EL (cell line): ENCODE data around the gene LRRC17.
"Not testable (repeated sequence)": the region's sequence is repeated elsewhere in the genome, so short reads cannot be mapped to it uniquely, and the experiment has no call there.

ENCODE experiments used
- DNase-seq: peaks from one replicate; pipeline ENCODE4 v3.0.0-alpha.2; 2016

The LRRC17 gene

DNA sequence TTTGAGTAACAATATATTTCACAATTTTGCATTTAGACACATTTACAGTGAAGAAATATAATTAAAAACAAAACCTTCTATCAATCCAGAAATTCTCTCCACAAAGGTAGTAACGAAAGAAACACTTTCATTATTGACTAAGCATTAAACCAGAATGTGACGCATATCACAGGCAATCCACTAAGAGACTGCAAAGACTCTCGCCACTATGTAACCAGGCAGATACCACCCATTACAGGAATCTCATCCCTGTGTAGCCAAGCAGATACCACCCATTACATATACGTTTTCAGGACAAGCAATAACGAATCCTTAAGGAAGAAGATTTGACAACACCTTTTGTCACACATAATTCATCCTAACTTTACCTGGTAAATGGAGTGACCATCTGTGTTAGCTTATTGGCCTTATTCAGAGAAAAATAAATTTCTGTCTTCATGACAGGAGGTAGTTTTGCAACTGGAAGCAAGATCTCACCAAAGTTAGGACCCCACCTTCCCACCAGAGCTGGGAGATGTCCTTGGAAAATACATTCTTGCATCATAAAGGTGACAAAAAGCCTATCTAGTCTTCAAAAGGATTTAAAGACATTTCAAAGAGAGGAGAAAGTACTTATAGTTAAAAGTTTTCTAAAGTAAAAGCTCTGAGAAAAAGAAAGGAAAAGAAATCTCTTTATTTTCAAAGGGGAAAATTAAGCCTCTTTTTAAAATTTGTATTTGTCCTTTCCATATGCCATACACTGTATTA, 30.8 kb downstream of the LRRC17 start:
- DNase-seq = no peak

DNA sequence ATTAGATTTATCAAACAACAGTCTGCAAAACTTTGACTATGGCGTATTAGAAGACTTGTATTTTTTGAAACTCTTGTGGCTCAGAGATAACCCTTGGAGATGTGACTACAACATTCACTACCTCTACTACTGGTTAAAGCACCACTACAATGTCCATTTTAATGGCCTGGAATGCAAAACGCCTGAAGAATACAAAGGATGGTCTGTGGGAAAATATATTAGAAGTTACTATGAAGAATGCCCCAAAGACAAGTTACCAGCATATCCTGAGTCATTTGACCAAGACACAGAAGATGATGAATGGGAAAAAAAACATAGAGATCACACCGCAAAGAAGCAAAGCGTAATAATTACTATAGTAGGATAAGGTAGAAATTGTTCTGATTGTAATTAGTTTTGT, 31.4 kb downstream of the LRRC17 start:
- no peak for DNase-seq

DNA sequence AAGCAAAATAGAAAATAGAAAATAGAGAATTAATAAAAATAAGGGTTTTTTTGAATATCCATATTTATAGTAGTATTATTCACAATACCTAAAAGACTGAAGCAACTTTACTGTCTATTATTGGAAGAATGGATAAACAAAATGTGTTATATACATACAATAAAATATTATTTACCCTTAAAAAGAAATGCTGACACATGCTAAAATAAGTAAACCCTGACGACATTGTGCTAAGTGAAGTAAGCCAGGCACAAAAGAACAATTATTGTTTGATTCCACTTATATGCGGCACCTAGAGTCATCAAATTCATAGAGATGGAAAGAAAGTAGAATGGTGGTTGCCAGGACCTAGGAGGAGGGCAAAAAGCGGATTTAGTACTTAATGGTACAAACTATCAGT, 39.0 kb downstream of the LRRC17 start:
- DNase-seq = no peak

DNA sequence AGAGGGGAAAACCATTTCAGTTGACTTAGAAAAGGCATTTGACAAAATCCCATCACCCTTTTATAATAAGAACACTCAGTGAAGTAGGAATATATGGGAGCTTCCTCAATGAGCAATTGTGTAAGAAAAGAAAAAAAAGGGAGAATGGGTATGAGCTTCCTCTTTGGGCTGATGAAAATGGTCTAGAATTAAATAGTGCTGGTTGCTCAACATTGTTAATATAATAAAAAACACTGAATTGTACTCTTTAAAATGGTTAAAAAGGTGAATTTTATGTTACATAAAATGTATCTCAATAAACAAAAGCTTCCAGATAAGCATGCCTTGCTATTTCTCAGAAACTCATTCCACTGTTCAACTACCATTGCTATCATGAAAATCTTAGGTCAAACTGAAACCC, 40.6 kb downstream of the LRRC17 start:
- DNase-seq = no peak

DNA sequence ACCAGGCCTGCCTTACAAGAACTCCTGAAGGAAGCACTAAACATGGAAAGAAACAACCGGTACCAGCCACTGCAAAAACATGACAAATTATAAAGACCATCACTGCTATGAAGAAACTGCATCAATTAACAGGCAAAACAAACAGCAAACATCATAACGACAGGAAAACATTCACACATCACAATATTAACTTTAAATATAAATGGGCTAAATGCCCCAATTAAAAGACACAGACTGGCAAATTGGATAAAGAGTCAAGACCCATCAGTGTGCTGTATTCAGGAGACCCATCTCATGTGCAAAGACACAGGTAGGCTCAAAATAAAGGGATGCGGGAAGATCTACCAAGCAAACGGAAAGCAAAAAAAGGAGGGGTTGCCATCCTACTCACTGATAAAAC, 41.6 kb downstream of the LRRC17 start:
- DNase-seq = not testable (repeated sequence)

DNA sequence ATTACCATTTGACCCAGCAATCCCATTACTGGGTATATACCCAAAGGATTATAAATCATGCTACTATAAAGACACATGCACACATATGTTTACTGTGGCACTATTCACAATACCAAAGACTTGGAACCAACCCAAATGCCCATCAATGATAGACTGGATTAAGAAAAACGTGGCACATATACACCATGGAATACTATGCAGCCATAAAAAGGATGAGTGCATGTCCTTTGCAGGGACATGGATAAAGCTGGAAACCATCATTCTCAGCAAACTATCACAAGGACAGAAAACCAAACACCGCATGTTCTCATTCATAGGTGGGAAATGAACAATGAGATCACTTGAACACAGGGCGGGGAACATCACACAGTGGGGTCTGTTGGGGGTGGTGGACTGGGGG, 45.2 kb downstream of the LRRC17 start:
- DNase-seq = not testable (repeated sequence)

DNA sequence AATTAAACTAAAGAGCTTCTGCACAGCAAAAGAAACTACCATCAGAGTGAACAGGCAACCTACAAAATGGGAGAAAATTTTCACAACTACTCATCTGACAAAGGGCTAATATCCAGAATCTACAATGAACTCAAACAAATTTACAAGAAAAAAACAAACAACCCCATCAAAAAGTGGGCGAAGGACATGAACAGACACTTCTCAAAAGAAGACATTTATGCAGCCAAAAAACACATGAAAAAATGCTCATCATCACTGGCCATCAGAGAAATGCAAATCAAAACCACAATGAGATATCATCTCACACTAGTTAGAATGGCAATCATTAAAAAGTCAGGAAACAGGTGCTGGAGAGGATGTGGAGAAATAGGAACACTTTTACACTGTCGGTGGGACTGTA, 49.2 kb downstream of the LRRC17 start:
- not testable (repeated sequence) for DNase-seq

DNA sequence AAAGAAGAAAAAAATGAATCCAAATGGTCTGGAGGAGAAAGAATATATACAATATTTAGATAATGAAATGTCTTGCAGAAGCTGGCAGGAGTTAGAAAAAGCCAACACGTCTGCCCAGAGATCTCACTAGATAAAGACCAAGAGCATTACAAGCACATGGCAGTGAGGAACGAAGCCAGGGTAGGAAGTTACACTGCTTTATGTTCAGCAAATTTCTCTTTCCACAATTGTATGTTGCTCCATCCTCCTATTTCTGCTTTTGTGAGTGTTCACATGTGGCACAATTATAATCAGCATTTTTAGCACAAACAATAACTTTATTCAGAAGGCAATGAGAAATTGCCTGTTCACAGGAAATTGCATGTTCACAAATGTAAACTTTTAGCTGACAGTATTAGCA, 53.7 kb downstream of the LRRC17 start:
- DNase-seq = no peak

DNA sequence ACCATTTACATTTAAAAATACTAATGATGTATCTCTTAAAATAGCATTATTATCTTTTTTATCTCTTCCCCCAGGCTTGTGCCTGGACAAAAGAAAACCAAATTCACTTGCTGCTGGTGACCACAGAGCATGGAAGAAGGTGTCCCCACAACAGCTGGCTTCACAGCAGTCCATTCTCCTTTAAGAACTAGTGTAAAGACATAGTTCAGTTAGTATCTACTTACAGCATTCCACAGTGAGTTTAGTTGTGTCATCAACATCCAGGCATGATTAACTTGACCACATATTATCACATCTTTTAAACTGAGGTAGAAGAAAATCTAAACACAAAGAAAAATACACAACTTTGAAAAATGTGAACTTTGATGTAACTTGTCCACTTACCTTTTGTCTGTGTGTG, 55.0 kb downstream of the LRRC17 start:
- DNase-seq = peak; percentile 31

DNA sequence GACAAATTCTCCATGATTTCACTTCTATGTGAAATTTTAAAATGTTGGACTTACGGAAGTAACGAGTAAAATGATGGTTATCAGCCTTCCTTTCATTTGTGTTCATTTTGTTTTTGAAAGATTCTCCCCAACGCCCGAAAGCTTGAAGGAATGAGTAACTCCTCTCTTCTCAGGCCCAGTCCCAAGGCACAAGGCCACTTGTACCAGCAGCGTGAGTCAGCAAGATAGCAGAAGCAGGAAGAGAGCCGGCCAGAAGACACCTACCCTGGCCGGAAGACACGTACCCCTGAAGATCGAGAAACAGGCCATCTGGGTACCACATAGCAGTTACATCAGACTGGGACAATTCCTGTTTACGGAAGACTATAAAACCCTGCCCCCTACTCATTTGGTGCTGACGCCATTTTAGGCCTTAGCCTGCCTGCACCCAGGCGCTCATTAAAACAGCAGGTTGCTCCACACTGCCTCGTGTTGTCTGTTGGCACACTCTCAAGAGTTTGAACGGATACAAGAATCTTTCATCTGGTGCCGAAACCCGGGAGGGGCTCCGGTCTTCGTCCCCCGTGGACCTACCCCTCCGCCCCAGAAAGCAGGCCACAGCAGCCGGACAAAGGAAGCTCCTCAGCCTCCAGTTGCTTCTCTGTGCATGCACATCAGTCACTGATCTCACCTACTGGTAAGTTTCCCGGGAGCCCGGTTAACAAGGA, 60.4 kb downstream of the LRRC17 start:
- no peak for DNase-seq

DNA sequence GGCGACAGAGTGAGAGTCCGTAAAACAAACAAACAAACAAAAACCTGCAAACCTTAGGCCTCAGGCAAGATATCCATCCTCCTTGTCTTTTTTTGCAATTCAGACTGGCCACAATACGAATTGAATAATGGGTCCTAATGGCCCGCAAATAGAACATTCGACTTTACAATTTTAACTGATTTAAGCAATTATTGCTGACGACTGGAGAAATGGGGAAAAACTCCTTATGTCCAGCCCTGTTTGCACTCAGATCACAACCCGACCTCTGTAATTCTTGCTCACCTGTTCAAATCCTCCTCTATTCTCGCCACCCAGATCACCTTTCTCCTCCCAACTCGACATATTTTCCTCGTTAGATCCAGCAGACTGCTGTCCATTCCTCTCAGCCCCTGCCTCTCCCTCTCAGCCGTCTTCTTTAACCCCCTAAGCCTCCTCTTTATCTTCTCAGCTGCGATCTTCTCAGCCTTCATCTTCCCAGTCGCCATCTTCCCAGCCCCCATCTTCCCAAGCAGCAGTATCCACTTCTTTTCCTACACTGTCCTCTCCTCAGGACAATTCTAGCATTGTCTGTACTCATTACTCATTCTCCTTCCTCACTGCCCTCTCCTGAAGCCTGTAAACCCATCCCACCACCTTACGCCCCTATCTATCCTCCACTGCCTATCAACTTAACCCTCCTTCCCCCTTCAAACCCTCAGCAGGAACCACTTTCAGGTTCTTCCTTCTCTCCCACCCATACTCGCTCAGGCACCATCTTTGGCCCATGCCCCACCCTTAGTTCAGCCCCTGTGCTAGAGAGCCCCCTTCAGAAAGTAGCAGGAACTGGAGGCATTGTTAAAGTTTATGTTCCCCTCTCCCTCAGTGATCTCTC, 61.8 kb downstream of the LRRC17 start:
- DNase-seq = no peak

DNA sequence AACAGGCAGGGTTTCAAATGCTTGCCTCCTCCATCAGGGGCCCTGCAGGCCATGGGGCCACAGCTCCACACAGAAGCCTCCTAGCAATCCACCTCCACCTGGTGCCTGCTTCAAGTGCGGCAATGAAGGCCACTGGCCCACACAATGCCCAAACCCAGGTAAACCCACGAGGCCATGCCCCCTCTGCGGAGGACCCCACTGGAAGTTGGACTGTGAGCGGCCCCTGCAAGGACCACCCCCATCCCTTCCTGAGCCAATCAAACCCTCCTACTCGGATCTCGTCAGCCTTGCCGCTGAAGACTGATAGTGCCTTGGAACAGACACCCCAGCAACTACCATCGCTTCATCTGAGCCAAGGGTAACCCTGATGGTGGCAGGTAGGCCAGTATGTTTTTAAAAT, 63.1 kb downstream of the LRRC17 start:
- DNase-seq = no peak

DNA sequence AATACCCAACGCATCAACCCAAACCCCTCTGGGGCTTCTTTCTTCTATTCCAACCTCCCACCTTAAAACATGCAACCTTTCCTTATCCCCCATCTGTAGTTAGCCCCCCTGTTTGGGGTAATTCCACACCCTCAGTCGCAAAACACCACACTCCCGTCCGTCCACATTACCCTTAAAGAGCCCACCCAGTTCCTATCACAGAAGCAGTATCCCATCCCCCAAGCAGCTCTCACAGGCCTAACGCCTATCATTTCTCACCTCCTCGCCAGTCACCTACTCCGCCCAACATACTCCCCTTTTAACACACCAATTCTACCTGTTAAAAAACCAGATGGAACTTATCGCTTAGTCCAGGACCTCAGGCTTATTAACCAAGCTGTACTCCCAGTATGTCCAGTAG, 63.7 kb downstream of the LRRC17 start:
- no peak for DNase-seq

DNA sequence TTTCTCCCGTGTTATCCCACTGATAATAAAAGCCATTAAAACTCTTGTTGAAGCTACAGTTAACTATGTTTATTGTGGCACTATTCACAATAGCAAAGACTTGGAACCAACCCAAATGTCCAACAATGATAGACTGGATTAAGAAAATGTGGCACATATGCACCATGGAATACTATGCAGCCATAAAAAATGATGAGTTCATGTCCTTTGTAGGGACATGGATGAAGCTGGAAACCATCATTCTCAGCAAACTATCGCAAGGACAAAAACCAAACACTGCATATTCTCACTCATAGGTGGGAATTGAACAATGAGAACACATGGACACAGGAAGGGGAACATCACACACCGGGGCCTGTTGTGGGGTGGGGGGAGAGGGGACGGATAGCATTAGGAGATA, 64.8 kb downstream of the LRRC17 start:
- not testable (repeated sequence) for DNase-seq

DNA sequence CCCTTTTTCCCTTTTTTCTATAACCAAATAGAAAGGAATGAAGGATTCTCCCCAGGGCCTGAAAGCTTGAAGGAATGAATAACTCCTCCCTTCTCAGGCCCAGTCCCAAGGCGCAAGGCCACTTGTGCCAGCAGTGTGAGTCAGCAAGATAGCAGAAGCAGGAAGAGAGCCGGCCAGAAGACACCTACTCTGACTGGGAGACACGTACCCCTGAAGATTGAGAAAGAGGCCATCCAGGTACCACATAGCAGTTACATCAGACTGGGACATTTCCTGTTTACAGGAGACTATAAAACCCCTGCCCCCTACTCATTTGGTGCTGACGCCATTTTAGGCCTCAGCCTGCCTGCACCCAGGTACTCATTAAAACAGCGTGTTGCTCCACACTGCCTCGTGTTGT, 65.5 kb downstream of the LRRC17 start:
- DNase-seq = peak; percentile 83

DNA sequence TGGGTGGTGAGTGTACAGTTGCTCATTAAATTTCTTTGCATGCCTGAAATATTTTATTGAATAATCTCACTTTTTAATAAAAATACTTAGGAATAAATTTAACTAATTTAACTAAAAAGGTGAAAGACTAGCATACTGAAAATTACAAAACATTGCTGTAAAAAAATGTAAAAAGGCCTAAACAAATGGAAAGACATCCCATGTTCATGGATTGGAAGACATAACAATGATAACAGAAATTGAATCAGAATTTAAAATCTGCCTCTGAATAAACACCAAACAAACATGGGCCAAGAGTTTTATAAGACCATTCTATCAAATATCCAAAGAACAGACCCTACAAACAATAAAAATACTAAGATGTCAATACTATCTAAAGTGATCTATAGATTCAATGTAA, 66.9 kb downstream of the LRRC17 start:
- no peak for DNase-seq

DNA sequence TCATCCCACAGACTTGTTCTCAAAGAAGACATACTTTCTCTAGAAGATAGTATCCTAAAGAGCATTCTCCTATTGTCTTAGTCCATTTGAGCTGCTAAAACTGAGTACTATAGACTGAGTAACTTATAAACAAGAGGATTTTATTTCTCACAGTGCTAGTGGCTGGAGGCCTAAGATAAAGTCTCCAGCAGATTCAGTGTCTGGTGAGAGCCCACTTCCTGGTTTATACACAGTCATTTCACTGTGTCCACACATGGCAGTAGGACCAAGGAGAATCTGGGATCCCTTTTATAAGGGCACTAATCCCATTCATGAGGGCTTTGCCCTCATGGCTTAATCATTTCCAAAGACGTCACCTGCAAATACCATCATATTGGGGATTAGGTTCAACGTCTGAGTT, 68.7 kb downstream of the LRRC17 start:
- DNase-seq = no peak

DNA sequence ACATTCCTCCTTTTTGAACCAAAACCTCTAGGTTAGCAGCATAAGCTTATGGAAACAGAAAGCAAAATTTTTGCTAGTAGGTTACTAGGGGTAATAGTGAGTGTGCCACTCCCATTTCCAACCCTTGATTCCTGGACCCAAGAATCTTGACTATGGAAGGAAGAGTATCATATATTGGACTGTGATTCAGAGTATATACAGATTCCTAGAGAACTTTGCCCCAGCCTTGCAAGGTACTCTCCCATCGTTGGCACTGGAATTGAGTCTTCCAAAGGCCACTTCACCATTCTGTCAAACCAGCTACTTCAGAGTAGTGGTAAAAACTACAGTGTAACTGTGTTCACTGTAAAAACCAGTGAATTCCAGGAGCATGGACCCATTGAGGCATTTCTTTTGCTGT, 69.4 kb downstream of the LRRC17 start:
- DNase-seq = no peak

DNA sequence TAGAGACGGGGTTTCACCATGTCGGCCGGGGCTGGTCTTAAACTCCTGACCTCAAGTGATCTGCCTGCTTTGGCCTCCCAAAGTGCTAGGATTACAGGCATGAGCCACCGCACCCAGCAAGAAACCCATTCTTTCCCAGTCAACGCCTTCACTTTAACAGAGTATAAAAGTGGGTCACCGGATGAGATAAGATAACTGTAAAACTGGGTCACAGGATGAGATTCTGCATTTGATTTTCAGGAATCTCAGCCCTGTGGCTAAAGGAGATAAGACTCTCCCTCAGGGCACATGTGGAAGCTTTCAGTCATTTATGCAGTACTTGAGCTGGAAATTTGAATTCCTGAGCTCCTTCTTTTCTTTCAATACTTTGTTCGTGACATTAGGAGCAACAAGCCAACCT, 70.8 kb downstream of the LRRC17 start:
- no peak for DNase-seq

DNA sequence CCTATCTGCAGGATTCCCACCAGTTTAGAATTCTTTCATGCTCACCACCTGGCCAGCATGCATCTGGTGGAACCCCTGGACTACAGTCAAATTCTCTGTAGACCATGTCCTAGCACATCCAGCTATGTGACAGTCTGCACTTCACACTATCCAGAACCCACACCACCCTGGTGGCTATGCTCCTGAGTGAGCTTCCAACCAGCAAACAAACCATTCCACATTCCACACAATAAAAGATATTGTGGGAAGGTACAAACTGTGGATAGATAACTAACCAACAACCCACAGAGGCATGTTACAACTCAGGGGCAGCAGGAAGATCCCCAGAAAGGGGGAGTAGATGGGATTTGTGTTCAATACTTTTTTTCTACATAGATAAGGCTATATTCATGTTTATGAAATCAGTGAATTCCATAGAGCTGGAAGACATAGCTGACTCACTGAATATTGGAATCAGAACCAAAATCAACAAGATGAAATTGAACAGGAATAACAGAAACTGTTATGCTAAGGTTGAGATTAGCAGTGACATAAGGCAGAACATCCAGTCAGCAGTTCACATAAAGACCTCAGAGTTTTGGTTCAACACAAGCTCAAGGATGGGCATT, 72.5 kb downstream of the LRRC17 start:
- no peak for DNase-seq

DNA sequence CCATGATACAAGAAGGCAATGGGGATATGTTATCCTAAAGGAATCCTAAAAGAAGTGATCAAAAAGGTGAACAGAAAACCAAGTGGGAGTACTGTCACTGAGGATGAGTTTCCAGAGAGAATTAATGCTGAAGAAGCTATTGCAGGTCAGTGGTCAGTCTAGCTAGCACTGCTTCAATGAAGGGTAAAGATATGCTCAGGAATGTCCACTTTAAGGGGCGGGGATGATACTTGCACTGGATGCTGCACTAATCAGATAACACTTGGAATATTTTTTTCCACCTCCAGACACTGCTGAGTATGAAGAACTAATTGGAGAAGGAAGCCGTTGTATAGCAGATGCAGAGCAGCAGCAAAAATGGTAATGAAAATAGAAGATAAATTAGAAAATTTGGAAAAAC, 75.3 kb downstream of the LRRC17 start:
- DNase-seq = no peak

DNA sequence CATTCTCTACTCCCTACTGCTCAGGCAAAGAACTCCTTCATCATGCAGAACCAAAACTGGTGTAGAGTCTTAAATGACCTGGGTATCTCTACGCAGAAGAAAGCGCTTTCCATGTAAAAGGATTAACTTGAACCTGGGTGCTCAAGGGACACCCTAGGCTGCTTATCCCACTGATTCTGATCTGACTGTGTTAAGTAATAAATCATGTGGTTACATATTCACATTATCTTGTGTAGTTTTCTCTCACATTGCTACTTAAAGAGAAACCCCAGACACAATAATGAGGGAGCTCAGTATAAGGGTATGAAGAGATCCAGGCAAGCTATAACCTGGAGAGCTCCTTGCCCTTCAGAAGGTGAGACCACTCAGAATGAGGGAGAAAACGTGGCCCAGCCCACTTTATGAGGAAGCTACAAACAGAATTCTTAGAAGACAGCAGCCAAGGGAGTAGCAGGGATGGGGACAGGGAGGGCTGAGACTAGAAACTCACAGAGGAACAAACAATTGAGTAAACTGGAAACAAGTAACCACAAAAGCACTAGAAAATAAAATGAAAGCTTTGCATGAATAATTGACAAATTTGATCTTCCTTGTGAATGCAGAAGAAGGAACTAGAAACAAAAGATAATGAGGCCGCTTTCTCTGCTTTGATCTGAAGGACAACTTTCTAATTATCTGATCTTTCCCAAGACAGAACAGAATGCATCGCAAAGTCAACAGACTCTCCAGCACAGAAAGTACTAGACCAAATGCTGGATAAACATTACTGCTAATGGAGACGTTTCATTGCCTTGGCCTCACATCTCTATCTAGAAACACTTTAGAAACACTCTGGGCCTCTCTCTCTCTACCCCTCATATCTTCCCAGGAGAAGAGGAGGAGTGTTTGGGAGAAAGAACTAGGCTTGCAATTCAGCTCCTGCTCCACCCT, 76.1 kb downstream of the LRRC17 start:
- DNase-seq = no peak
